Left ventricle myocardium inferior (tissue), 1 donor: ENCODE data around the gene SBNO2. TPM values are rescaled to one million over a fixed set of nuclear protein-coding genes. Genes with fewer than 3 reads are reported as not detected.

Source experiments
- DNase-seq: peaks from one replicate; pipeline ENCODE4 v3.0.0-alpha.2; 2020
- H3K27ac ChIP-seq: fragments of 200-600 bp; replicated peaks from 2 replicates; pipeline ENCODE4 v1.8.0; 2021
- H3K27me3 ChIP-seq: fragments of 200-600 bp; 2 replicates; pipeline ENCODE4 v1.8.0; 2021; ENCODE audit warnings: low read depth
- H3K36me3 ChIP-seq: fragments of 200-600 bp; 2 replicates; pipeline ENCODE4 v1.8.0; 2021
- H3K4me1 ChIP-seq: fragments of 200-600 bp; 2 replicates; pipeline ENCODE4 v1.8.0; 2021
- H3K4me3 ChIP-seq: fragments of 200-600 bp; 2 replicates; pipeline ENCODE4 v1.8.0; 2021; ENCODE audit warnings: mild to moderate bottlenecking, moderate library complexity
- H3K9me3 ChIP-seq: fragments of 200-600 bp; replicated peaks from 2 replicates; pipeline ENCODE4 v1.8.0; 2021
- intact Hi-C: fragments of 100-400 bp; cut with micrococcal nuclease; formaldehyde crosslinking; loops from one replicate; pipeline ENCODE4 v1.11.0; 2022
- long read RNA-seq: library from polyadenylated mRNA; unstranded; transcript quantifications from one replicate; pipeline ENCODE4 v2.0.0, GENCODE V29; 2021
- total RNA-seq: library from RNA; stranded (reverse); fragmentation: NEBNext Ultra II Directional; extraction: Animal tissue kit (Norgen Biotek cat#: 25700); gene quantifications from one replicate; pipeline ENCODE4 v1.2.1, GENCODE V29; 2021
- TF ChIP-seq, protein P1 (sequence below): fragments of 200-600 bp; IDR thresholded peaks from 2 replicates; pipeline ENCODE4 v1.8.0; 2021; ENCODE audit warnings: antibody characterized with exemption, mild to moderate bottlenecking, borderline replicate concordance
- donor health status: DM: no; HTN: yes; CAD: no; lungs with severe emphysema.

The SBNO2 gene, protein sequence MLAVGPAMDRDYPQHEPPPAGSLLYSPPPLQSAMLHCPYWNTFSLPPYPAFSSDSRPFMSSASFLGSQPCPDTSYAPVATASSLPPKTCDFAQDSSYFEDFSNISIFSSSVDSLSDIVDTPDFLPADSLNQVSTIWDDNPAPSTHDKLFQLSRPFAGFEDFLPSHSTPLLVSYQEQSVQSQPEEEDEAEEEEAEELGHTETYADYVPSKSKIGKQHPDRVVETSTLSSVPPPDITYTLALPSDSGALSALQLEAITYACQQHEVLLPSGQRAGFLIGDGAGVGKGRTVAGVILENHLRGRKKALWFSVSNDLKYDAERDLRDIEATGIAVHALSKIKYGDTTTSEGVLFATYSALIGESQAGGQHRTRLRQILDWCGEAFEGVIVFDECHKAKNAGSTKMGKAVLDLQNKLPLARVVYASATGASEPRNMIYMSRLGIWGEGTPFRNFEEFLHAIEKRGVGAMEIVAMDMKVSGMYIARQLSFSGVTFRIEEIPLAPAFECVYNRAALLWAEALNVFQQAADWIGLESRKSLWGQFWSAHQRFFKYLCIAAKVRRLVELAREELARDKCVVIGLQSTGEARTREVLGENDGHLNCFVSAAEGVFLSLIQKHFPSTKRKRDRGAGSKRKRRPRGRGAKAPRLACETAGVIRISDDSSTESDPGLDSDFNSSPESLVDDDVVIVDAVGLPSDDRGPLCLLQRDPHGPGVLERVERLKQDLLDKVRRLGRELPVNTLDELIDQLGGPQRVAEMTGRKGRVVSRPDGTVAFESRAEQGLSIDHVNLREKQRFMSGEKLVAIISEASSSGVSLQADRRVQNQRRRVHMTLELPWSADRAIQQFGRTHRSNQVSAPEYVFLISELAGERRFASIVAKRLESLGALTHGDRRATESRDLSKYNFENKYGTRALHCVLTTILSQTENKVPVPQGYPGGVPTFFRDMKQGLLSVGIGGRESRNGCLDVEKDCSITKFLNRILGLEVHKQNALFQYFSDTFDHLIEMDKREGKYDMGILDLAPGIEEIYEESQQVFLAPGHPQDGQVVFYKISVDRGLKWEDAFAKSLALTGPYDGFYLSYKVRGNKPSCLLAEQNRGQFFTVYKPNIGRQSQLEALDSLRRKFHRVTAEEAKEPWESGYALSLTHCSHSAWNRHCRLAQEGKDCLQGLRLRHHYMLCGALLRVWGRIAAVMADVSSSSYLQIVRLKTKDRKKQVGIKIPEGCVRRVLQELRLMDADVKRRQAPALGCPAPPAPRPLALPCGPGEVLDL (N-terminal part only)
- 16.9 TPM for total RNA-seq
- long read RNA-seq, full-length matches to known transcripts = 10 of 21 reads
- long read RNA-seq, partial matches to known transcripts = 7 of 21 reads
- long read RNA-seq, other reads (novel, unspliced or antisense) = 4 of 21 reads

GRCh38 chr19:1173845-1174809, at the start of gene SBNO2:
Gene SBNO2 (minus strand): TSS chr19:1174268. CDS start chr19:1154276, 19,992 bp downstream.
- H3K4me1 ChIP-seq = peaks cover 39% of the 10 kb centered on the region
- H3K4me3 ChIP-seq = peak within 1 kb of the TSS; percentile 94
- H3K27ac ChIP-seq = peak within 1 kb of the TSS; percentile 94
- no peaks in the 10 kb centered on the region for H3K9me3 ChIP-seq
- no peaks in the 10 kb centered on the region for H3K36me3 ChIP-seq
- peak; percentile 88 for DNase-seq
- H3K27me3 ChIP-seq = no peaks in the 10 kb centered on the region
- intact Hi-C loops = no loop called here
- TF ChIP-seq, protein P1, sequence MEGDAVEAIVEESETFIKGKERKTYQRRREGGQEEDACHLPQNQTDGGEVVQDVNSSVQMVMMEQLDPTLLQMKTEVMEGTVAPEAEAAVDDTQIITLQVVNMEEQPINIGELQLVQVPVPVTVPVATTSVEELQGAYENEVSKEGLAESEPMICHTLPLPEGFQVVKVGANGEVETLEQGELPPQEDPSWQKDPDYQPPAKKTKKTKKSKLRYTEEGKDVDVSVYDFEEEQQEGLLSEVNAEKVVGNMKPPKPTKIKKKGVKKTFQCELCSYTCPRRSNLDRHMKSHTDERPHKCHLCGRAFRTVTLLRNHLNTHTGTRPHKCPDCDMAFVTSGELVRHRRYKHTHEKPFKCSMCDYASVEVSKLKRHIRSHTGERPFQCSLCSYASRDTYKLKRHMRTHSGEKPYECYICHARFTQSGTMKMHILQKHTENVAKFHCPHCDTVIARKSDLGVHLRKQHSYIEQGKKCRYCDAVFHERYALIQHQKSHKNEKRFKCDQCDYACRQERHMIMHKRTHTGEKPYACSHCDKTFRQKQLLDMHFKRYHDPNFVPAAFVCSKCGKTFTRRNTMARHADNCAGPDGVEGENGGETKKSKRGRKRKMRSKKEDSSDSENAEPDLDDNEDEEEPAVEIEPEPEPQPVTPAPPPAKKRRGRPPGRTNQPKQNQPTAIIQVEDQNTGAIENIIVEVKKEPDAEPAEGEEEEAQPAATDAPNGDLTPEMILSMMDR = no peak

DNA sequence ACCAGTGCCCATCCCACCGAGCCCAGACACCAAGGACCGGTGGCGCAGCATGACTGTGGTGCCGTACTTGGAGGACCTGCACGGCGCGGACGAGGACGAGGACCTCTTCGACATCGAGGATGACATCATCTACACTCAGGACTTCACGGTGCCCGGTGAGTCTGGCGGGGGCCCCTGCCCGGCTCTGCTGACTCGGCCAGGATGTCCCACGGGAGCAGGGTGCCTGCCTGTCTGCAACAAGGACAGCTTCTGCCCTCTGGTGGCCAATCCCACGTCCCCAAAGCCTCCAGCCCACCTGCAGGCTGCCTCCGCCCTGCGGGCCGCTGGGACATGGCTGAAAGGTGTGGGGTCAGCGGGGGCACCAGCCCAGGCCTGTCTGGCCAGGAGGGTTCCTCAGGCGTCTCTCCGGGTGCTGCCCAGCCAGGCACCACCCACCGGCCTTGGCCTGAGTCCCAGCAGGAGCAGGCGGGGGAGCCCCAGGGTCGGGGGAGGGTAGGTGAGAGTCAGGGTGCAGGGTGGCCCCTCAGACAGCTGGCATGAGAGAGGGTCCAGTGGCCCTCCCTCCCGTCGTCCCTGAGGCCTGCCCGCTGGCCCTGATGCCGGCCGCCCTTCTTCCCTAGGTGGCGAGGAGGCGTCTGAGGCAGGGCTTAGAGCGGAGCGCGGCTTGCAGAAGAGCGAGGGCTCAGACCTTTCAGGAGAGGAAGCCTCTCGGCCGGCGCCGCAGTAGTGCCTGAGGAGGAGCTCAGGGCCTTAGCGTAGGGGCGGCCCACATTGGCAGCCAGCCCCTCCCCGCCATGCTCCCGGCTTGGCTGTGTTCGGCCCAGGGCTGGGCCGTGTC, 49.2 kb upstream of the SBNO2 start:
- H3K27me3 ChIP-seq = no peaks in the 10 kb centered on the region
- TF ChIP-seq, protein P1 = peak; percentile 45
- H3K4me3 ChIP-seq = no peak overlapping the region
- no peak overlapping the region for H3K27ac ChIP-seq
- intact Hi-C loops = no loop called here
- no peaks in the 10 kb centered on the region for H3K9me3 ChIP-seq
- peaks cover 56% of the 10 kb centered on the region for H3K4me1 ChIP-seq
- no peak for DNase-seq
- H3K36me3 ChIP-seq = peaks cover 77% of the 10 kb centered on the region

DNA sequence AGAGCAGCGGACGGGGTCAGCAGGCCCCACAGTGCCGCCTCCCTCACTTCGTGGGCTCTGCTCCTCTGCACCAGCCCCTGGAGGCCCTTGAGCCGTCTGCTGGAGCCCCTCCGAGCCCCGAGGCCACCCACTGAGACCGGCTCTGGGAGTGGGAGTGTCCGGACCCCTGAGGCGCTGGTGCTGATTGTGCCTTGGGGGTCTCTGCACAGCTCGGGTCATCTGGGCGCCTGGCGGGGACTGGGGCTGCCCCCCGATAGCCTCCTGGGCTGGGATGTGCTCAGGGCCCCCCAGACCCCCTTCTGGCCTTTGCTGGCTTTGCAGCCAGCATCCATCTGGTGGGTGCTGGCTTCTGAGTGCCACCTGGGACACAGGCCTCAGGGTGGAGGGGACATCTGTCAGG, 48.3 kb upstream of the SBNO2 start:
- no peak for DNase-seq
- Histone ChIP-seq H3K4me3 (no peak overlapping the region), H3K27me3 (no peaks in the 10 kb centered on the region), H3K9me3 (no peaks in the 10 kb centered on the region), H3K27ac (peak overlapping the region; percentile 94), H3K4me1 (peaks cover 64% of the 10 kb centered on the region), H3K36me3 (peaks cover 69% of the 10 kb centered on the region)
- intact Hi-C loops = no loop called here
- TF ChIP-seq, protein P1 = no peak

GRCh38 chr19:1221904-1222255, 47.8 kb upstream of the SBNO2 start:
- TF ChIP-seq, protein P1 = no peak
- Histone ChIP-seq H3K27ac (peak overlapping the region; percentile 94), H3K9me3 (no peaks in the 10 kb centered on the region), H3K4me3 (no peak overlapping the region), H3K4me1 (peaks cover 69% of the 10 kb centered on the region), H3K27me3 (no peaks in the 10 kb centered on the region), H3K36me3 (peaks cover 63% of the 10 kb centered on the region)
- no peak for DNase-seq
- intact Hi-C loops = no loop called here
